ENCODE measurements around the gene NPFF. TPM values are rescaled to one million over a fixed set of nuclear protein-coding genes. Genes with fewer than 3 reads are reported as not detected.

Gene NPFF
- polyA plus RNA-seq, 3 donors: 0.29 TPM; not detected in 2

GRCh38 chr12:53515291-53515680 lies 8.0 kb upstream of the NPFF start:
- no peak overlapping the region for H2AFZ ChIP-seq (ENCODE audit: insufficient read depth, low read depth, low read length, poor library complexity, severe bottlenecking)
- intact Hi-C loops (cut with micrococcal nuclease): no loop called here
- no peaks in the 10 kb centered on the region for H4K20me1 ChIP-seq (ENCODE audit: insufficient read depth, low read length)
- no peak for TF ChIP-seq CTCF (IDR thresholded peaks at IDR 0.05)
- H3K36me3 ChIP-seq (replicated peaks in 1 of 2; ENCODE audit: control insufficient read depth in 1 of 2, insufficient read depth in 2 of 2, low read length in 2 of 2): peaks cover 96 to 100% of the 10 kb centered on the region in 2 donors
- H3K27me3 ChIP-seq (ENCODE audit: control insufficient read depth in 2 of 2, insufficient read depth in 2 of 2, low read length in 2 of 2): no peaks in the 10 kb centered on the region
- Mint-ChIP-seq H3K27ac (no peak overlapping the region), H3K36me3 (peaks cover 82 to 95% of the 10 kb centered on the region in 2 donors), H3K9me3 (no peaks in the 10 kb centered on the region), H3K27me3 (ENCODE audit: low read depth in 3 of 3) (no peaks in the 10 kb centered on the region), H3K4me3 (no peak overlapping the region), H3K4me1 (no peaks in the 10 kb centered on the region)
- H3K79me2 ChIP-seq (ENCODE audit: insufficient read depth, low read length): no peaks in the 10 kb centered on the region
- peak overlapping the region in 1 of 2 donors; percentile 29 for H3K27ac ChIP-seq (ENCODE audit: low read depth in 1 of 2, low read length in 2 of 2)
- no peak for DNase-seq
- WGBS (ENCODE audit: insufficient coverage): no CpG with 5 or more reads among the region's 2 CpGs
- H3K9me3 ChIP-seq (replicated peaks in 1 of 2; ENCODE audit: control insufficient read depth in 1 of 2, insufficient read depth in 1 of 2, low read length in 2 of 2): no peaks in the 10 kb centered on the region
- no peak overlapping the region for H3K4me2 ChIP-seq (replicated peaks; ENCODE audit: extremely low read depth, low read length, poor library complexity, severe bottlenecking)
- no peak overlapping the region for H3K4me3 ChIP-seq (replicated peaks in 1 of 3; ENCODE audit: low read depth in 2 of 3, low read length in 3 of 3)
- no peaks in the 10 kb centered on the region for H3K4me1 ChIP-seq (ENCODE audit: control insufficient read depth in 1 of 2, insufficient read depth in 2 of 2, low read length in 2 of 2)
- H3K9ac ChIP-seq (ENCODE audit: insufficient read depth, low read length, poor library complexity, severe bottlenecking): no peak overlapping the region

GRCh38 chr12:53514628-53515290 lies 7.5 kb upstream of the NPFF start:
- Mint-ChIP-seq H3K4me3 (no peak overlapping the region), H3K36me3 (peaks cover 78 to 94% of the 10 kb centered on the region in 2 donors), H3K4me1 (no peaks in the 10 kb centered on the region), H3K27ac (no peak overlapping the region), H3K27me3 (ENCODE audit: low read depth in 3 of 3) (no peaks in the 10 kb centered on the region), H3K9me3 (no peaks in the 10 kb centered on the region)
- Histone ChIP-seq H3K4me3 (replicated peaks in 1 of 3; ENCODE audit: low read depth in 2 of 3, low read length in 3 of 3) (no peak overlapping the region), H3K27me3 (ENCODE audit: control insufficient read depth in 2 of 2, insufficient read depth in 2 of 2, low read length in 2 of 2) (no peaks in the 10 kb centered on the region), H3K27ac (ENCODE audit: low read depth in 1 of 2, low read length in 2 of 2) (no peak overlapping the region), H3K4me1 (ENCODE audit: control insufficient read depth in 1 of 2, insufficient read depth in 2 of 2, low read length in 2 of 2) (no peaks in the 10 kb centered on the region), H3K9ac (ENCODE audit: insufficient read depth, low read length, poor library complexity, severe bottlenecking) (no peak overlapping the region), H3K9me3 (replicated peaks in 1 of 2; ENCODE audit: control insufficient read depth in 1 of 2, insufficient read depth in 1 of 2, low read length in 2 of 2) (no peaks in the 10 kb centered on the region), H3K36me3 (replicated peaks in 1 of 2; ENCODE audit: control insufficient read depth in 1 of 2, insufficient read depth in 2 of 2, low read length in 2 of 2) (peaks cover 93 to 99% of the 10 kb centered on the region in 2 donors), H3K4me2 (replicated peaks; ENCODE audit: extremely low read depth, low read length, poor library complexity, severe bottlenecking) (no peak overlapping the region), H3K79me2 (ENCODE audit: insufficient read depth, low read length) (no peaks in the 10 kb centered on the region), H2AFZ (ENCODE audit: insufficient read depth, low read depth, low read length, poor library complexity, severe bottlenecking) (no peak overlapping the region), H4K20me1 (ENCODE audit: insufficient read depth, low read length) (no peaks in the 10 kb centered on the region)
- WGBS (ENCODE audit: insufficient coverage): 57% methylated on average over 2 of the region's 6 CpGs
- intact Hi-C loops (cut with micrococcal nuclease): no loop called here
- TF ChIP-seq CTCF (IDR thresholded peaks at IDR 0.05): no peak
- DNase-seq: no peak

Measured in CD14-positive monocyte (primary cell).